SK-N-SH (cell line): ENCODE results near the gene POLD4. TPM values are rescaled to one million over a fixed set of nuclear protein-coding genes. Genes with fewer than 3 reads are reported as not detected.

Source experiments
- CTCF ChIA-PET: fragments of 300-600, 350-600 bp; formaldehyde crosslinking; extraction: SDS; loops from one replicate; lab custom pipeline; 2021; lab: Yijun Ruan, JAX
- POLR2A ChIA-PET: fragments of 350-600 bp; sonication (Branson Sonifier 250); formaldehyde crosslinking; extraction: SDS; loops from one replicate; lab custom pipeline; 2020; ENCODE audit warnings: antibody characterized with exemption, inconsistent platforms; lab: Yijun Ruan, JAX
- DNase-seq: peaks from one replicate; pipeline ENCODE4 v3.0.0; 2012
- H2AFZ ChIP-seq: fragments of 200-600 bp; sonication (generic); 2 replicates; pipeline ENCODE4 v1.8.1; 2016; ENCODE audit warnings: antibody characterized with exemption, mild to moderate bottlenecking, low read depth
- H3F3A ChIP-seq: fragments of 200-600 bp; sonication (generic); replicated peaks from 2 replicates; pipeline ENCODE3; 2016; ENCODE audit warnings: antibody characterized with exemption, mild to moderate bottlenecking; ENCODE audit not compliant: insufficient read depth
- H3K27ac ChIP-seq, 2 experiments: fragments of 200-500 bp in 1 of 2; fragments of 200-600 bp in 1 of 2; sonication (Bioruptor generic) in 1 of 2; sonication (generic), shearing (Covaris generic) in 1 of 2; 2 replicates each; pipeline versions ENCODE4 v1.5.1 to v1.6.1; 2014 to 2016; ENCODE audit warnings: low read depth in 2 of 2, inconsistent platforms in 1 of 2, low read length in 1 of 2, mild to moderate bottlenecking in 1 of 2, mixed read lengths in 1 of 2
- H3K27me3 ChIP-seq: fragments of 200-600 bp; sonication (generic), shearing (Covaris generic); 2 replicates; pipeline ENCODE4 v1.6.1; 2016; ENCODE audit warnings: mixed run types; ENCODE audit not compliant: insufficient read depth
- H3K36me3 ChIP-seq, 2 experiments: fragments of 200-500 bp in 1 of 2; fragments of 200-600 bp in 1 of 2; sonication (Bioruptor generic) in 1 of 2; sonication (generic) in 1 of 2; replicated peaks in 1 of 2; 2 replicates each; pipeline versions ENCODE3 to v1.5.1; 2014 to 2016; ENCODE audit warnings: low read length in 1 of 2, mild to moderate bottlenecking in 1 of 2; ENCODE audit not compliant: insufficient read depth in 2 of 2, control insufficient read depth in 1 of 2
- H3K4me1 ChIP-seq, 2 experiments: fragments of 200-500 bp in 1 of 2; fragments of 200-600 bp in 1 of 2; sonication (Bioruptor generic) in 1 of 2; sonication (generic), shearing (Covaris generic) in 1 of 2; 2 replicates each; pipeline versions ENCODE4 v1.5.1 to v1.6.1; 2014 to 2016; ENCODE audit warnings: low read depth in 1 of 2, low read length in 1 of 2, mixed run types in 1 of 2; ENCODE audit not compliant: insufficient read depth in 2 of 2, control insufficient read depth in 1 of 2
- H3K4me2 ChIP-seq: fragments of 200-600 bp; sonication (generic), shearing (Covaris generic); 2 replicates; pipeline ENCODE4 v1.6.1; 2017; ENCODE audit warnings: mixed run types
- H3K4me3 ChIP-seq, 2 experiments: fragments of 200-500 bp in 1 of 2; fragments of 200-600 bp in 1 of 2; sonication (Bioruptor generic) in 1 of 2; sonication (generic), shearing (Covaris generic) in 1 of 2; 2 replicates each; pipeline versions ENCODE4 v1.5.1 to v1.8.1; 2014 to 2016; ENCODE audit warnings: low read depth in 2 of 2, inconsistent platforms in 1 of 2, low read length in 1 of 2, mild to moderate bottlenecking in 1 of 2, mixed read lengths in 1 of 2, moderate library complexity in 1 of 2
- H3K79me2 ChIP-seq: fragments of 200-600 bp; sonication (generic); 2 replicates; pipeline ENCODE4 v1.8.1; 2017; ENCODE audit warnings: mild to moderate bottlenecking; ENCODE audit not compliant: insufficient read depth
- H3K9ac ChIP-seq: fragments of 200-600 bp; sonication (generic); 2 replicates; pipeline ENCODE4 v1.6.1; 2017; ENCODE audit warnings: mixed run types
- H3K9me2 ChIP-seq: fragments of 200-600 bp; sonication (generic); 2 replicates; pipeline ENCODE4 v1.6.1; 2017; ENCODE audit warnings: mixed run types
- H3K9me3 ChIP-seq: fragments of 200-600 bp; sonication (generic); 2 replicates; pipeline ENCODE4 v1.6.1; 2017; ENCODE audit warnings: mixed run types, mild to moderate bottlenecking, moderate library complexity
- H4K20me1 ChIP-seq: fragments of 200-600 bp; sonication (generic); 2 replicates; pipeline ENCODE4 v1.6.1; 2017; ENCODE audit warnings: mild to moderate bottlenecking, mixed run types; ENCODE audit not compliant: insufficient read depth
- CHD2 ChIP-seq: fragments of 150-350 bp; IDR thresholded peaks from 2 replicates; pipeline ENCODE4 v1.6.1; 2018; ENCODE audit warnings: low read length; ENCODE audit not compliant: partially characterized antibody
- CTCF ChIP-seq: fragments of 200-600 bp; sonication (generic); IDR thresholded peaks from 2 replicates; pipeline ENCODE4 v1.6.1; 2017; ENCODE audit warnings: antibody characterized with exemption, mild to moderate bottlenecking, moderate library complexity
- ELF1 ChIP-seq: IDR thresholded peaks from 2 replicates; pipeline ENCODE4 v1.4.0; 2012
- EZH2phosphoT487 ChIP-seq: fragments of 200-600 bp; sonication (generic); IDR thresholded peaks from 2 replicates; pipeline ENCODE4 v1.6.1; 2017; ENCODE audit warnings: low read depth, mixed run types, mild to moderate bottlenecking, antibody characterized with exemption, moderate library complexity, borderline replicate concordance
- FOSL2 ChIP-seq: IDR thresholded peaks from 2 replicates; pipeline ENCODE4 v1.4.0; 2012; ENCODE audit warnings: low read depth, mild to moderate bottlenecking, moderate library complexity, borderline replicate concordance
- FOXJ3 ChIP-seq: sonication (generic); formaldehyde crosslinking; IDR thresholded peaks from 2 replicates; pipeline ENCODE4 v1.5.1; 2020; ENCODE audit warnings: mild to moderate bottlenecking, missing genetic modification reagents
- FOXM1 ChIP-seq: IDR thresholded peaks from 2 replicates; pipeline ENCODE4 v1.4.0; 2012; ENCODE audit warnings: low read depth, mild to moderate bottlenecking
- GATA2 ChIP-seq: sonication (generic); formaldehyde crosslinking; IDR thresholded peaks from 2 replicates; pipeline ENCODE4 v1.5.0; 2020; ENCODE audit warnings: mild to moderate bottlenecking, missing genetic modification reagents
- JUND ChIP-seq: IDR thresholded peaks from 2 replicates; pipeline ENCODE4 v1.4.0; 2012
- MAX ChIP-seq: IDR thresholded peaks from 2 replicates; pipeline ENCODE4 v1.4.0; 2012; ENCODE audit warnings: low read depth
- MEF2A ChIP-seq: IDR thresholded peaks from 2 replicates; pipeline ENCODE4 v1.4.0; 2012; ENCODE audit warnings: low read depth, borderline replicate concordance
- NRF1 ChIP-seq: IDR thresholded peaks from 2 replicates; pipeline ENCODE4 v1.6.1; 2012; ENCODE audit warnings: low read depth, mild to moderate bottlenecking, low read length
- POLR2AphosphoS5 ChIP-seq: IDR thresholded peaks from 2 replicates; pipeline ENCODE4 v1.6.1; 2012; ENCODE audit warnings: low read depth, low read length
- RXRA ChIP-seq: IDR thresholded peaks from 2 replicates; pipeline ENCODE4 v1.4.0; 2012; ENCODE audit warnings: low read depth, mild to moderate bottlenecking, borderline replicate concordance
- SIN3A ChIP-seq: IDR thresholded peaks from 2 replicates; pipeline ENCODE4 v1.6.1; 2012; ENCODE audit warnings: low read depth, mild to moderate bottlenecking, low read length, moderate library complexity, borderline replicate concordance
- TEAD4 ChIP-seq: IDR thresholded peaks from 2 replicates; pipeline ENCODE4 v1.4.0; 2012; ENCODE audit warnings: mild to moderate bottlenecking, borderline replicate concordance; ENCODE audit not compliant: insufficient read depth
- USF1 ChIP-seq: IDR thresholded peaks from 2 replicates; pipeline ENCODE4 v1.4.0; 2012; ENCODE audit warnings: low read depth, borderline replicate concordance
- WGBS: methylation state at CpG from one replicate; pipeline ENCODE4 v1.1.6; 2017; ENCODE audit warnings: low lambda C conversion rate; 5-methylcytosine and 5-hydroxymethylcytosine counted together
- polyA plus RNA-seq, 3 experiments: library from polyadenylated mRNA; depleted of rRNA; stranded (reverse); fragments of >200 nt; gene quantifications; 2 replicates each; pipeline ENCODE4 v1.2.3, GENCODE V29; 2012
- TF ChIP-seq, protein P1 (sequence below): fragments of 150-350 bp; IDR thresholded peaks from 2 replicates; pipeline ENCODE4 v1.6.1; 2016; ENCODE audit warnings: mild to moderate bottlenecking, low read depth, low read length

POLD4 gene
- polyA plus RNA-seq, 1 of the 3 experiments (the other 2 are of a cell fraction): 80.4 TPM

DNA sequence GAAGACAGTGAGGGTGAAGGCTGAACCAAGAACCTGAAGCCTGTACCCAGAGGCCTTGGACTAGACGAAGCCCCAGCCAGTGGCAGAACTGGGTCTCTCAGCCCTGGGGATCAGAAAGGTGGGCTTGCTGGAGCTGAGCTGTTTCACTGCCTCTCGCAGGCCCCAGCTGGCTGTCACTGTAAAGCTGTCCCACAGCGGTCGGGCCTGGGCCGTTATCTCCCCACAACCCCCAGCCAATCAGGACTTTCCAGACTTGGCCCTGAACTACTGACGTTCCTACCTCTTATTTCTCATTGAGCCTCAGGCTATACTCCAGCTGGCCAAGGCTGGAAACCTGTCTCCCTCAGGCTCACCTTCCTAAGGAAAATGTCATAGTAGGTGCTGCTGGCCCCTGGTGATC, 44.2 kb upstream of the POLD4 start:
- Histone ChIP-seq H3K4me2 (no peak overlapping the region), H3K4me3 (no peak overlapping the region)
- TF ChIP-seq GATA2 (CRISPR knock-in tag) (no peak), POLR2AphosphoS5 (no peak), TEAD4 (no peak), RXRA (no peak), NRF1 (no peak), FOXM1 (no peak), FOXJ3 (CRISPR knock-in tag) (no peak), JUND (no peak), ELF1 (no peak), CTCF (no peak), MEF2A (no peak), USF1 (no peak), EZH2phosphoT487 (no peak), MAX (no peak), CHD2 (no peak), SIN3A (no peak), FOSL2 (no peak)
- TF ChIP-seq, protein P1, sequence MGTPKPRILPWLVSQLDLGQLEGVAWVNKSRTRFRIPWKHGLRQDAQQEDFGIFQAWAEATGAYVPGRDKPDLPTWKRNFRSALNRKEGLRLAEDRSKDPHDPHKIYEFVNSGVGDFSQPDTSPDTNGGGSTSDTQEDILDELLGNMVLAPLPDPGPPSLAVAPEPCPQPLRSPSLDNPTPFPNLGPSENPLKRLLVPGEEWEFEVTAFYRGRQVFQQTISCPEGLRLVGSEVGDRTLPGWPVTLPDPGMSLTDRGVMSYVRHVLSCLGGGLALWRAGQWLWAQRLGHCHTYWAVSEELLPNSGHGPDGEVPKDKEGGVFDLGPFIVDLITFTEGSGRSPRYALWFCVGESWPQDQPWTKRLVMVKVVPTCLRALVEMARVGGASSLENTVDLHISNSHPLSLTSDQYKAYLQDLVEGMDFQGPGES: no peak
- TF ChIP-seq, all 33 proteins: peak for 0
- Histone ChIP-seq H3K27ac (no peak overlapping the region), H3K27me3 (no peaks in the 10 kb centered on the region), H2AFZ (no peak overlapping the region), H4K20me1 (peaks cover 14% of the 10 kb centered on the region), H3F3A (peaks cover 5% of the 10 kb centered on the region), H3K9me3 (no peaks in the 10 kb centered on the region), H3K4me1 (peaks cover 9 to 19% of the 10 kb centered on the region in 2 experiments; a peak in 2 of 4 replicates), H3K9ac (no peak overlapping the region), H3K79me2 (peaks cover 27% of the 10 kb centered on the region), H3K9me2 (no peaks in the 10 kb centered on the region), H3K36me3 (peaks cover 8 to 22% of the 10 kb centered on the region in 2 experiments)
- DNase-seq: no peak
- ChIA-PET POLR2A (no interaction called here), CTCF (interaction anchor here (1.0 to 4.9 kb wide), 3 partner anchors 15 to 51 kb away, joined by 3 to 29 read pairs (median 6); no protein-coding TSS in a partner anchor)
- 79% methylated on average over 5 of the region's 6 CpGs for WGBS
